HG03565 (cell line): Measurements from ENCODE around the gene TMEM14B.
"Not testable (repeated sequence)": the region's sequence is repeated elsewhere in the genome, so short reads cannot be mapped to it uniquely, and the experiment has no call there.

Experiments
- ATAC-seq: cut with Tn5 transposase; IDR thresholded peaks from one replicate; pipeline ENCODE4 v1.9.1; 2021; ENCODE audit warnings: mild to moderate bottlenecking, moderate library complexity; ENCODE audit not compliant: unreplicated experiment

Gene TMEM14B

DNA sequence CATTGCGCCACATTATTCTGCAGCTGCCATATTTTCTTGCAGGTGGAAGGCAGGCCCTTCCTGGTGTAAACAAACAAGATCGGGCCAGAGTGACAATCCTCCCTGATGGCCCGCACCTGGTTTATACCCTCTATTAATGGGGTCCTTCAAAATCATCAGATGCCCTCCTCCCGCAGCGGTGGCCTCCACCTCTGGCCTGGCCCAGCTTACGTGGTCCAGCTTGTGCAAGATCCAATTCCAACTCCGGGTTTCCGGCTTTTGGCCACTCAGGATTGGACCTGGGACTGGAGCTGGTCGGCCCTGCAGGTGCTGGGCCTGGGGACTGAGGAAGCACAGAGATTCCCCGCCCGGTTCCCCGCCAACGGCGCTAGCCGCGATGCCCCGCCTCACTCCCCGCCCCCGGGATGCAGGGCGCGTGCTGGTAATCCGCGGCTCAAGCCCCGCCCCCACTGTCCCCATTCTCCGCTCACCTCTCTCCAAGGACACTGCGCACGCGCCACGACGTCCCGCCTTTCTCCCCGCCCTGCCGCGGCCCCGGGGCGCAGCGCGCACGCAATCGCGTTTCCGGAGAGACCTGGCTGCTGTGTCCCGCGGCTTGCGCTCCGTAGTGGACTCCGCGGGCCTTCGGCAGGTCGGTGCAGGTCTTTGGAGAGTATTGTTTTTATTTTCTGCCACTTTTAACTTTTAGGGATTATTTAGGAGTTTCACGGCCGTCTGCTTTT is at the start of gene TMEM14B:
Gene TMEM14B, plus strand, starts transcription at position 555 of the 722 bp plus-strand sequence. CDS start 1,441 bp downstream, outside the sequence.
- peak; percentile 91 for ATAC-seq

DNA sequence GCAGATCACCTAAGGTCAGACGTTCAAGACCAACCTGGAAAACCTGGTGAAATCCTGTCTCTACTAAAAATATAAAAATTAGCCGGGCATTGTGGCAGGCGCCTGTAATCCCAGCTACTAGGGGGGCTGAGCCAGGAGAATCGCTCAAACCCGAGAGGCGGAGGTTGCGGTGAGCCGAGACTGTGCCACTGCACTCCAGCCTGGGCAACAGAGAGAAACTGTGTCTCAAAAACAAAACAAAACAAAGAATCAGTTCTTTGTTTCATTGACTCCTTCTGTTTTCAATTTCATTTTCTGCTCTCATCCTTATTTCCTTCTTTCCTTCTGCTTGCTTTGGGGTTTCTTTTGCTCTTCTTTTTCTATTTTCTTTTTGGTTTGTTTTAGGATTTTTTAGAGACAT is 33.6 kb upstream of the TMEM14B start:
- no peak for ATAC-seq

DNA sequence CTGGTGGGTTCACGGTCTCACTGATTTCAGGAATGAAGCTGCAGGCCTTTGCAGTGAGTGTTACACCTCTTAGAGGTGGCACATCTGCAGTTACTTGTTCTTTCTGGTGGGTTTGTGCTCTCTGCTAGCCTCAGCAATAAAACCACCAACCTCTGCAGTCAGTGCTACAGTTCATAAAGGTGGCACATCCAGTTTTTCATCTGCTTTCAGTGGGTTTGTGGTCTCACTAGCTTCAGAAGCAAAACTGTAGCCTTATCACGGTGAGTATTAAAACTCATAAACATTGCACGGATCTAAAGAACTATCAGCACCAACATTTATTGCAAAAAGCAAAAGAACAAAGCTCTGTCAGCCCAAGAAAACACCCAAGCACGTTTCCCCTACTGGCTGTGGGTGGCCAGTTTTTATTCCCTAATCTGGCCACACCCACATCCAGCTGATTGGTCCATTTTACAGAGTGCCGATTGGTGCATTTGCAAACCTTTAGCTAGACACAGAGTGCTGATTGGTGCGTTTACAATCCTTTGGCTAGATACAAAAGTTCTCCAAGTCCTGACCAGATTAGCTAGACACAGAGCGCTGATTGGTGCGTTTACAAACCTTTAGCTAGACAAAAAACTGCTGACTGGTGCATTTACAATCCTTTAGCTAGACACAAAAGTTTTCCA is 28.2 kb upstream of the TMEM14B start:
- ATAC-seq = no peak

DNA sequence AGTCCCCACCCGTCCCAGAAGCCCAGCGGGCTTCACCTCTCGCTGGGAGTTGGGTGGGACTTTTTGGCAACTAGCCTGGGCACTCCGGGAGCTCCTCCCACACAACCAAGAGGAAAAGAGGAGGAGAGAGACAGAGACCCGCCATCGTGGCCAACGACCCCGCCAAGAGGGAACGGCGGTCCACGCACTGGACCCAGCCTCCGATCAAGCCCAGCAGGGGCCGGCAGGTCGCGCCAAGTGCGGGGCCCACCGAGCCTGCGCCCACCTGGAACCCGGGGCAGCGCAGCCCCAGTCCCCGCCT is 27.7 kb upstream of the TMEM14B start:
- no peak for ATAC-seq

DNA sequence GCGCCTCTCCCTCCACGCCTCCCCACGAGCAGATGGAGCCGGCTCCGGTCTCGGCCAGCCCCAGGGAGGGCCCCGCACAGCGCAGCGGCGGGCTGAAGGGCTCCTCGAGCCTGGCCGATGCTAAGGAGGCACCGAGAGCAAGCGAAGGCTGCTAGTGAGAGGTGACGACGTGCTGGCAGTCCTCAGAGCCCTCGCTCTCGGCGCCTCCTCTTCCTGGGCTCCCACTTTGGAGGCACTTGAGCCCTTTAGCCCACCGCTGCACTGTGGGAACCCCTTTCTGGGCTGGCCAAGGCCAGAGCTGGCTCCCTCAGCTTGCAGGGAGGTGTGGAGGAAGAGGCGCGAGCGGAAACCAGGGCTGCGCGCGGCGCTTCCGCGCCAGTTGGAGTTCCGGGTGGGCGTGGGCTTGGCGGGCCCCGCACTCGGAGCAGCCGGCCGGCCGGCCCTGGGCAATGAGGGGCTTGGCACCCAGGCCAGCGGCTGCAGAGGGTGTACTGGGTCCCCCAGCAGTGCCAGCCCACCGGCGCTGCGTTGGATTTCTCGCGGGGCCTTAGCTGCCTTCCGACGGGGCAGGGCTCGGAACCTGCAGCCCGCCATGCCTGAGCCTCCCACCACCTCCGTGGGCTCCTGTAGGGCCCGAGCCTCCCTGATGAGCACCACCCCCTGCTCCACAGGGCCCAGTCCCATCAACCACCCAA is 27.2 kb upstream of the TMEM14B start:
- ATAC-seq = peak; percentile 21

DNA sequence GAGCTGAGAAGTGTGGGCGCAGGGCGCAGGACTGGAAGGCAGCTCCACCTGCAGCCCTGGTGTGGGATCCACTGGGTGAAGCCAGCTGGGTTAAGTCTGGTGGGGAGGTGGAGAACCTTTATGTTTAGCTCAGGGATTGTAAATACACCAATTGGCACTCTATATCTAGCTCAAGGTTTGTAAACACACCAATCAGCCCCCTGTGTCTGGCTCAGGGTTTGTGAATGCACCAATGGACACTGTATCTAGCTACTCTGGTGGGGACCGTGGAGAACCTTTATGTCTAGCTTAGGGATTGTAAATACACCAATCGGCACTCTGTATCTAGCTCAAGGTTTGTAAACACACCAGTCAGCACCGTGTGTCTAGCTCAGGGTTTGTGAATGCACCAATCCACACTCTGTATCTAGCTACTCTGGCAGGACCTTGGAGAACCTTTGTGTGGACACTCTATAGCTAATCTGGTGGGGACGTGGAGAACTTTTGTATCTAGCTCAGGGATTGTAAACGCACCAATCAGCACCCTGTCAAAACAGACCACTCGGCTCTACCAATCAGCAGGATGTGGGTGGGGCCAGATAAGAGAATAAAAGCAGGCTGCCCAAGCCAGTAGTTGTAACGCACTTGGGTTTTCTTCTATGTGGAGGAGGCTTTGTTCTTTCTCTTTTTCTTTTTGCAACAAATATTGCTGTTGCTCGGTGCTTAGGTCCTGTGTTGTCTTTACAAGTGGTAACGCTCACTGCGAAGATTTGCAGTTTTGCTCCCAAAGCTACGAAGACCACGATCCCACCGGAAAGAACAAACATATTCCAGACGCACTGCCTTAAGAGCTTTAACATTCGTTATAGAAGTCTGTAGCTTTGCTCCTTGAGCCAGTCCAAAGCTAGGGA is 26.4 kb upstream of the TMEM14B start:
- ATAC-seq = not testable (repeated sequence)

DNA sequence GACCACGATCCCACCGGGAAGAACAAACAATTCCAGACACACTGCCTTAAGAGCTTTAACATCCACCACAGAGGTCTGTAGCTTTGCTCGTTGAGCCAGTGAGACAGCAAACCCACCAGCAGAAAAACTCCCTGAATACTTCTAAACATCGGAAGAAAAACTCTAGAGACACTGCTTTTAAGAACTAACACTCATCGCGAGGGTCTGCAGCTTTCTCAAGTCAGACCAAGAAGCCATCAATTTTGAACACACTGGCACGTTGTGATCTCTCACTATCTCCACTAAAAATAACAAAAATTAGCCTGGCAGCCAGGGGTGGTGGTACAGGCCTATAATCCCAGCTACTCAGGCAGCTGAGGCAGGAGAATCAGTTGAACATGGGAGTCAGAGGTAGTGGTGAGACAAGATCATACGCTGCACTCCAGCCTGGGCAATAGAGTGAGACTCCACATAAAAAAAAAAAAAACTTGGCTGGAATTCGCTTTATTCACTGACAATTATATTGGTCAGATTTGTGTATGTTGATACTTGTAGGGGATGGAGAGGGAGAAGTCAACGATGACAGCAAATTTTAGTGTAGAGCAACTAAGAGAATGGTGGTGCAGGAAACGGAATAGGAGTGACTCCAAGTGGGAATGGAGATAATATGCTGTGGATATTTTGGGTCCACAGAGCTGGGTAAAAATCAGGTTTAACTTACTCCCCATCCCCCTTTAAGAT is 25.6 kb upstream of the TMEM14B start:
- no peak for ATAC-seq

DNA sequence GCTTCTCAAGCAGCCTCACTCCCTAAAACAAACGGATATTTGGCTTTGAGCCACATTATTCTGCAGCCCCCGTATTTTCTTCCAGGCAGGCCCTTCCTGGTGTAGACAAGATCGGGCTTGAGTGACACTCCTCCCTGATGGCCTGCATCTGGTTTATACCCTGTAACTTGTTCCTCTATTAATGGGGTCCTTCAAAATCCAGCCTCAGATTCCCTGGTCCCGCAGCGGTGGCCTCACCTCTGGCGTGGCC is 25.1 kb upstream of the TMEM14B start:
- ATAC-seq = no peak

DNA sequence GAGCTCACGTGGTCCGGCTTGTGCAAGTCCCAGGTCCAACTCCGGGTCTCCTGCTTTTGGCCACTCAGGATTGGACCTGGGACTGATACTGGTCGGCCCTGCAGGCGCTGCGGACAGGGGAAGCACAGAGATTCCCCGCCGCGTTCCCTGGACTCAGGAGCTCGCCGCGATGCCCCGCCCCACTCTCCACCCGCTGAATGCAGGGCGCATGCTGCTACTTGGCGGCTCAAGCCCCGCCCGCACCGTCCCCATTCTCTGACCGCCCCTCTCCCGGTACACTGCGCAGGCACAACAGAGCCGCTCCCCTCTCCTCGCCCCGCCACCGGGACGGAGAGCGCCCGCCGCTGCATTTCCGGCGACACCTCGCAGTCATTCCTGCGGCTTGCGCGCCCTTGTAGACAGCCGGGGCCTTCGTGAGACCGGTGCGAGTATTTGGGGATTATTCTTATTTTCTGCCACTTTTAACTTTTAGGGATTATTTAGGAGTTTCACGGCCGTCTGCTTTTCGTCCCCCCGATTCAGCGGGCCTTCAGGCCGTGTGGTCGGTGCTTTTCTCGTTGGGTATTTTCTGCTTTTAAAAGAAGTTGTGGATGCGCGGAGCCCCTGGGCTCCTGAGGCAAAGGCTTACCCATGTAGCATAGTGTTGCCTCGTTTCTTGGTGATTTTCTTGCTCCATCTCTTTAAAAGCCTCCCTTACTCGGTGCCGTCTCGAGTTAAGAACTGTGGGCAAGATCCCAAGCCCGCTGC is 24.6 kb upstream of the TMEM14B start, which contains the start of gene TMEM14C:
Gene TMEM14C, plus strand, starts transcription at position 251 of the 747 bp plus-strand sequence. CDS start 1,544 bp downstream, outside the sequence.
- ATAC-seq = peak; percentile 86

DNA sequence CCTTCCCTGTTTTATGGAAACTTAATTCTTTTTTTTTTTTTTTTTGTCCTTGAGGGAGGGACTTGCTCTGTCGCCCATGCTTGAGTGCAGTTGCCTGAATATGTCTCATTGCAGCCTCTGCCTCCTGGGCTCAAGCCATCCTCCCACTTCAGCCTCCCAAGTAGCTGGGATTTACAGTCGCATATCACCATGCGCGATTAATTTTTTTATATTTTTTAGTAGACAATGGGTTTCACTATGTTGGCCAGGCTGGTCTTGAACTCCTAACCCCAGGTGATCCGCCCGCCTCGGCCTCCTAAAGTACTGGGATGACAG is 24.1 kb upstream of the TMEM14B start:
- no peak for ATAC-seq

DNA sequence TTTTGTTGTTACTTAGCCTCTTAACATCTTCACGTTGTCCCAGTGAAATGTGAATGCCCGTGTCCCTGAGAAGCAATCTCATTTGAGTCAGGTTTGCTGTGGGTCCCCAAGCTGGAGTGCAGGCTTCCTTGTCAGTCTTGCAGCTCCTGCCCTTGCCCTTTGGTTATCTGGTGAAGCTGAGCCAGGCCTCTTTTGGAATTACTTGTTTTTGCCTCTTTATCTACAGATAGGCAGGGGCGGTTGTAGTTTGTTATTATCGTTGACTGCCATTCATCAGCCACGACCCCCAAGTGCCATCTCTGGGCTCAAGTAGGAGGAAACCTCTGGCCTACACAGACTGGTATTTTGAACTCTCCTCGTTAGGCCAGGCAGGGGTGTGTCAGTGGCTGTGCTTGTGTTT is 22.6 kb upstream of the TMEM14B start:
- ATAC-seq = no peak

DNA sequence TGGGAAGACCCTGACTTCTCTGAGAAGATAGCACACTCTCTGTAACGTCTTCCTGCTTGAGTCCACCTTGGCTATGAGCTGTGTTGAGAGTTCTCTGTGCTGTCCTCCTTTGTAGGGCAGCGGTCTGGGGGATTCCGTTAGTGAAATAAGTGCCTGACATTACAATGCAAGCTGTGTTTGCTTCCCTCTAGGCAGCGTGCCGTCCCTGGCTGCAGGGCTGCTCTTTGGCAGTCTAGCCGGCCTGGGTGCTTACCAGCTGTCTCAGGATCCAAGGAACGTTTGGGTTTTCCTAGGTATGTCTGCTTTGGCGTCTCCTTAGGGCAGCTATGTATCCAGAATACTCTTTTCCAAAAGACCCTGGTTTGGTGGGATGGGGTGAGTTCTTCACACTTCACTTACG is 21.9 kb upstream of the TMEM14B start:
- no peak for ATAC-seq

DNA sequence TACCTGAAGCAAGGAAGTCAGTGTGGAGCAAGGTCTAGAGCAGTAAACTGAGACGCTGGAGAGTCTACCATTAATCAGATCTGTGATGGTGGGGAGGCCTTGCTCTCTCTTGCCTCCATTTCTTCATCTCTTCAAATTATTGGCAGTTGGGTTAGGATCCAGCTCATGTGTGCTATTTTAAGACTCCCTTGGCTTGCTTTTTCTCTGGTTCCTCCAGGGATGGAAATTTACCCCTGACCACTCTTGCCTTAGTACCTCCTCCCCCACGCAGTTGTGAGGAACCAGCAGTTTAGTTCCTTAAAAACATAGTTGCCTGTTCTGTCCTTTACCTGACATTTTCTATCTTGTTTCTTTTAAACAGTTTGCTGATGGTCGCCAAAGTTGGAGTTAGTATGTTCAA is 17.4 kb upstream of the TMEM14B start:
- ATAC-seq = no peak

DNA sequence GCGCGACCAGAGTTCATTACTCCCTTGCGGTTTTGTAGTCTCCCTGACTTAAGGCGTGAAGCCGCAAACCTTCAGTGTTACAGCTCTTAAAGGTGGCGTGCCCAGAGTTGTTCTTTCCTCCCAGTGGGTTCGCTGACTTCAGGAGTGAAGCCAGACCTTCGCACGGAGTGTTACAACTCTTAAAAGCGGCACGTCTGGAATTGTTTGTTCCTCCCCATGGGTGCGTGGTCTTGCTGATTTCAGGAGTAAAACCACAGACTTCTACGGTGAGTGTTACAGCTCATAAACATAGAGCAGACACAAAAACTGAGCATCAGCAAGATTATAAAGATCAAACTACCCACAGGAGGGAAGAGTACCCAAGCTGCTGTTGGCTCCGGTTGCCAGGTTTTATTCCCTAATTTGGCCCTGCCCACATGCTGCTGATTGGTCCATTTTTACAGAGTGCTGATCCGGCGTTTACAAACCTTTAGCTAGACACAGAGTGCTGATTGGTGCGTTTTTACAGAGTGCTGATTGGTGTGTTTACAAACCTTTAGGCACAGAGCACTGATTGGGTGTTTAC is 14.4 kb upstream of the TMEM14B start:
- no peak for ATAC-seq

DNA sequence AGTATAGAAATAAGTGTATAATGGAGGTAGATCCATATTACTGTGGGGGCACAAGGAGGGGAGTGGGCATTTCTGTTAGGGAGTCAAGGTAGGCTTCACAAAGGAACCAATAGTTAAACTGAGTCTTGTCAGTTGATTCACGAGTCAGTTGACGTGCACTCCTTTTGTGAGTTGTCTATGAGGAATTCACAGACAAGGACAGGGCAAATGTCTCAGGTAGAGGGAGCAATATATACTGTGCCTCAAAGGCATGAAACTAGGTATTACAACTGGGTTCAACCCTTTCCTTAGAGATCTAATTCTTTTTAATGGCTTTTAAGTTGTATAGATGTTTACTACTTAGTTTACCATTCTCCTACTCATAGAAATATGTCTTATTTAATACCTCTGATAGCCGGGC is 13.7 kb upstream of the TMEM14B start:
- ATAC-seq = no peak

DNA sequence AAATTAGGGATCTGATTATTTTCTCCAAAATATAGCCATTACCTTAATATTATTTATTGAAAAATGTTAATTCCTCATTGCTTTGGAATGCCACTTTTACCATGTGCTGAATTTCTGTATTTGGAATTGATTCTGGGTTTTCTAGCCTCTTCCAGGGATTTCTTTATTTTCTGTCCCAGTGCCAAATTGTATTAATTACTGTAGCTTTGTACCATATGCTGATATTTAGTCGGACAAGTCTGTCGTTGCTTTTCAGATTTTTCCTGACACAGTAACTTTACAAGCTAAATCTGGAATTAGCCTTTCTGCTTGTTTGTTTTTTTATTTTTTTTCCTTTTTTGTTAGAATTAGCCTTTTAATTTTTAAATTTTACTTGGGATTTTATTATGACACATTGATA is 10.9 kb upstream of the TMEM14B start:
- no peak for ATAC-seq

DNA sequence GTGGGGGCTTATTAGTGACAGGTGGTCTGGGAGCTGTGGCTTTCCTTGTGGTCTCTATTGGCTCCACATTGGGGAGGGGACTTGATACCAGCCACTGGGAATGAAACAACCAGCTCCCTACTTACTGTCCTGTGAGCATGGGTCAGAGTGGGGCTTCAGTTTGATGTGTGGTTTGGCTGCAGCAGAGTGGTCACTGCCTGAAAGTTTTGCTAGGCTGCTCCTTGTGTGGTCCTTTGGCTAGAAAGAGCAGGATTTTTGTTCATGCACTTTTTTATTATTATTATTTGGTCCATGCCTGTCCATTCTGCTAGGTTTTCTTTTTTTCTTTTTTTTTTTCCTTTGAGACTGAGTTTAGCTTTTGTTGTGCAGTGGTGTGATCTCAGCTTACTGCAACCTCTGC is 7.5 kb upstream of the TMEM14B start:
- no peak for ATAC-seq

DNA sequence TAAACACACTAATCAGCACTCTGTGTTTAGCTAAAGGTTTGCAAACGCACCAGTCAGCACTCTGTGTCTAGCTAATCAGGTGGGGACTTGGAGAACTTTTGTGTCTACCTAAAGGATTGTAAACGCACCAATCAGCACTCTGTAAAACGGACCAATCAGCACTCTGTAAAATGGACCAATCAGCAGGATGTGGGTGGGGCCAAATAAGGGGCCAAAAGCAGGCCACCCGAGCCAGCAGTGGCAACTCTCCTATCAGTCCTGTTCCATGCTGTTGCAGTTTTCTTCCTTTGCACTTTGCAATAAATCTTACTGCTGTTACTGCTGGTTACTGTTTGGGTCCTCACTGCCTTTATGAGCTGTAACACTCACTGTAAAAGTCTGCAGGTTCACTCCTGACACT is 6.0 kb upstream of the TMEM14B start:
- ATAC-seq = not testable (repeated sequence)

DNA sequence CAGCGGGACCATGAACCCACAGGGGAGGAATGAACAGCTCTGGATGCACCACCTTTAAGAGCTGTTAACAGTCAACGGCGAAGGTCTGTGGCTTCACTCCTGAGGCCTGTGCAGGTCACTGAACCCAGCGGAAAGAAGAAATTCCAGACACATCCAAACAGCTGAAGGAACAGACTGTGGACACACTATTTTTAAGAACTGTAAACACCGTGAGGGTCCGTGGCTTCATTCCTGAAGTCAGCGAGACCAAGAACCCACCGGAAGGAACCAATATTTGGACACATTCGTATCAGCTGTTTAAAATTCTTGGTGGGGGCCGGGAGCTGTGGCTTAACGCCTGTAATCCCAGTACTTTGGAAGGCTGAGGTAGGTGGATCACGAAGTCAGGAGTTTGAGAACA is 5.4 kb upstream of the TMEM14B start:
- ATAC-seq = no peak

DNA sequence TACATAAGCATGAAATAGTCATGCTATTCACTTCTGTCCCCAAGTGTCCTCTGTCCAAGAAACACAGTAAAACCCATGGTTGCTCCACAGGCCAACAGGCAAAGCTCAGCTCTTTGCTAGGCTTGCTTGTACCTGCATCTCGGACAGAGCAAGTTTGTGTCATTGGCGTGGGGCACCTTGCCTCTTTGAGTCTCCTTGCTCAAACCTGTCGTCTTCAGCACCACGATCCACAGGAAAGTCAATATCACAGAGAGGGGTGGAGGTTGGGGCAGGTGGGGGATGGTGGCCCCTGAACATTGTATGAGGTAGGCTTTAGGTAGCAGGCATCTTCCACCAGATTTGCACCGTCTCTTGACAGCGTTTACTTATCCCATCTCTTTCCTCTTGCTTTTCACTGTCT is 4.1 kb upstream of the TMEM14B start:
- ATAC-seq = no peak
